Gastrocnemius medialis (tissue), 4 donors: Measurements from ENCODE around the gene ART4.

Source experiments
- CTCF ChIP-seq, 5 experiments: fragments of 450-650 bp in 3 of 5; fragments of 200-600 bp in 2 of 5; sonication (generic) in 2 of 5; IDR thresholded peaks in 4 of 5; conservative IDR thresholded peaks in 1 of 5; 1 replicate in 4 of 5; 2 replicates in 1 of 5; pipeline ENCODE4 v1.5.1; 2016 to 2019; ENCODE audit warnings: antibody characterized with exemption in 5 of 5, mild to moderate bottlenecking in 3 of 5, moderate library complexity in 3 of 5
- POLR2A ChIP-seq, 2 donors: fragments of 450-650 bp; IDR thresholded peaks; one replicate each; pipeline ENCODE4 v1.6.1; 2017; ENCODE audit warnings: antibody characterized with exemption in 2 of 2, mild to moderate bottlenecking in 2 of 2, moderate library complexity in 2 of 2

GRCh38 chr12:14852880-14853279, 9.6 kb upstream of the ART4 start:
- TF ChIP-seq POLR2A (IDR thresholded peaks at IDR 0.05) (no peak), CTCF (IDR thresholded peaks at IDR 0.05 in 4 of 5, conservative IDR thresholded peaks at IDR 0.05 in 1 of 5) (no peak)
